SK-N-SH (cell line): ENCODE results near the gene TMEM97. TPM values are rescaled to one million over a fixed set of nuclear protein-coding genes. Genes with fewer than 3 reads are reported as not detected.

Experiments
- CTCF ChIA-PET: fragments of 300-600, 350-600 bp; formaldehyde crosslinking; extraction: SDS; loops from one replicate; lab custom pipeline; 2021; lab: Yijun Ruan, JAX
- POLR2A ChIA-PET: fragments of 350-600 bp; sonication (Branson Sonifier 250); formaldehyde crosslinking; extraction: SDS; loops from one replicate; lab custom pipeline; 2020; ENCODE audit warnings: antibody characterized with exemption, inconsistent platforms; lab: Yijun Ruan, JAX
- DNase-seq: peaks from one replicate; pipeline ENCODE4 v3.0.0; 2012
- H2AFZ ChIP-seq: fragments of 200-600 bp; sonication (generic); 2 replicates; pipeline ENCODE4 v1.8.1; 2016; ENCODE audit warnings: antibody characterized with exemption, mild to moderate bottlenecking, low read depth
- H3F3A ChIP-seq: fragments of 200-600 bp; sonication (generic); replicated peaks from 2 replicates; pipeline ENCODE3; 2016; ENCODE audit warnings: antibody characterized with exemption, mild to moderate bottlenecking; ENCODE audit not compliant: insufficient read depth
- H3K27ac ChIP-seq, 2 experiments: fragments of 200-500 bp in 1 of 2; fragments of 200-600 bp in 1 of 2; sonication (Bioruptor generic) in 1 of 2; sonication (generic), shearing (Covaris generic) in 1 of 2; 2 replicates each; pipeline versions ENCODE4 v1.5.1 to v1.6.1; 2014 to 2016; ENCODE audit warnings: low read depth in 2 of 2, inconsistent platforms in 1 of 2, low read length in 1 of 2, mild to moderate bottlenecking in 1 of 2, mixed read lengths in 1 of 2
- H3K27me3 ChIP-seq: fragments of 200-600 bp; sonication (generic), shearing (Covaris generic); 2 replicates; pipeline ENCODE4 v1.6.1; 2016; ENCODE audit warnings: mixed run types; ENCODE audit not compliant: insufficient read depth
- H3K36me3 ChIP-seq, 2 experiments: fragments of 200-500 bp in 1 of 2; fragments of 200-600 bp in 1 of 2; sonication (Bioruptor generic) in 1 of 2; sonication (generic) in 1 of 2; replicated peaks in 1 of 2; 2 replicates each; pipeline versions ENCODE3 to v1.5.1; 2014 to 2016; ENCODE audit warnings: low read length in 1 of 2, mild to moderate bottlenecking in 1 of 2; ENCODE audit not compliant: insufficient read depth in 2 of 2, control insufficient read depth in 1 of 2
- H3K4me1 ChIP-seq, 2 experiments: fragments of 200-500 bp in 1 of 2; fragments of 200-600 bp in 1 of 2; sonication (Bioruptor generic) in 1 of 2; sonication (generic), shearing (Covaris generic) in 1 of 2; 2 replicates each; pipeline versions ENCODE4 v1.5.1 to v1.6.1; 2014 to 2016; ENCODE audit warnings: low read depth in 1 of 2, low read length in 1 of 2, mixed run types in 1 of 2; ENCODE audit not compliant: insufficient read depth in 2 of 2, control insufficient read depth in 1 of 2
- H3K4me2 ChIP-seq: fragments of 200-600 bp; sonication (generic), shearing (Covaris generic); 2 replicates; pipeline ENCODE4 v1.6.1; 2017; ENCODE audit warnings: mixed run types
- H3K4me3 ChIP-seq, 2 experiments: fragments of 200-500 bp in 1 of 2; fragments of 200-600 bp in 1 of 2; sonication (Bioruptor generic) in 1 of 2; sonication (generic), shearing (Covaris generic) in 1 of 2; 2 replicates each; pipeline versions ENCODE4 v1.5.1 to v1.8.1; 2014 to 2016; ENCODE audit warnings: low read depth in 2 of 2, inconsistent platforms in 1 of 2, low read length in 1 of 2, mild to moderate bottlenecking in 1 of 2, mixed read lengths in 1 of 2, moderate library complexity in 1 of 2
- H3K79me2 ChIP-seq: fragments of 200-600 bp; sonication (generic); 2 replicates; pipeline ENCODE4 v1.8.1; 2017; ENCODE audit warnings: mild to moderate bottlenecking; ENCODE audit not compliant: insufficient read depth
- H3K9ac ChIP-seq: fragments of 200-600 bp; sonication (generic); 2 replicates; pipeline ENCODE4 v1.6.1; 2017; ENCODE audit warnings: mixed run types
- H3K9me2 ChIP-seq: fragments of 200-600 bp; sonication (generic); 2 replicates; pipeline ENCODE4 v1.6.1; 2017; ENCODE audit warnings: mixed run types
- H3K9me3 ChIP-seq: fragments of 200-600 bp; sonication (generic); 2 replicates; pipeline ENCODE4 v1.6.1; 2017; ENCODE audit warnings: mixed run types, mild to moderate bottlenecking, moderate library complexity
- H4K20me1 ChIP-seq: fragments of 200-600 bp; sonication (generic); 2 replicates; pipeline ENCODE4 v1.6.1; 2017; ENCODE audit warnings: mild to moderate bottlenecking, mixed run types; ENCODE audit not compliant: insufficient read depth
- CHD2 ChIP-seq: fragments of 150-350 bp; IDR thresholded peaks from 2 replicates; pipeline ENCODE4 v1.6.1; 2018; ENCODE audit warnings: low read length; ENCODE audit not compliant: partially characterized antibody
- ELF1 ChIP-seq: IDR thresholded peaks from 2 replicates; pipeline ENCODE4 v1.4.0; 2012
- EZH2phosphoT487 ChIP-seq: fragments of 200-600 bp; sonication (generic); IDR thresholded peaks from 2 replicates; pipeline ENCODE4 v1.6.1; 2017; ENCODE audit warnings: low read depth, mixed run types, mild to moderate bottlenecking, antibody characterized with exemption, moderate library complexity, borderline replicate concordance
- FOXJ3 ChIP-seq: sonication (generic); formaldehyde crosslinking; IDR thresholded peaks from 2 replicates; pipeline ENCODE4 v1.5.1; 2020; ENCODE audit warnings: mild to moderate bottlenecking, missing genetic modification reagents
- GABPA ChIP-seq: IDR thresholded peaks from 2 replicates; pipeline ENCODE4 v1.4.0; 2012; ENCODE audit warnings: low read depth, mild to moderate bottlenecking
- JUND ChIP-seq: IDR thresholded peaks from 2 replicates; pipeline ENCODE4 v1.4.0; 2012
- MXI1 ChIP-seq: IDR thresholded peaks from 2 replicates; pipeline ENCODE4 v1.6.1; 2012; ENCODE audit warnings: mild to moderate bottlenecking, low read depth, low read length, improper control_type of control experiment
- NFIC ChIP-seq: IDR thresholded peaks from 2 replicates; pipeline ENCODE4 v1.4.0; 2012; ENCODE audit warnings: borderline replicate concordance
- NRF1 ChIP-seq: IDR thresholded peaks from 2 replicates; pipeline ENCODE4 v1.6.1; 2012; ENCODE audit warnings: low read depth, mild to moderate bottlenecking, low read length
- POLR2AphosphoS5 ChIP-seq: IDR thresholded peaks from 2 replicates; pipeline ENCODE4 v1.6.1; 2012; ENCODE audit warnings: low read depth, low read length
- RAD21 ChIP-seq: IDR thresholded peaks from 2 replicates; pipeline ENCODE4 v1.6.1; 2012; ENCODE audit warnings: mild to moderate bottlenecking, low read length
- RCOR1 ChIP-seq: fragments of 150-350 bp; IDR thresholded peaks from 2 replicates; pipeline ENCODE4 v1.6.1; 2017; ENCODE audit warnings: antibody characterized with exemption, low read length
- SIN3A ChIP-seq: IDR thresholded peaks from 2 replicates; pipeline ENCODE4 v1.6.1; 2012; ENCODE audit warnings: low read depth, mild to moderate bottlenecking, low read length, moderate library complexity, borderline replicate concordance
- SMC3 ChIP-seq: IDR thresholded peaks from 2 replicates; pipeline ENCODE4 v1.6.1; 2012; ENCODE audit warnings: low read depth, low read length, improper control_type of control experiment
- WGBS: methylation state at CpG from one replicate; pipeline ENCODE4 v1.1.6; 2017; ENCODE audit warnings: low lambda C conversion rate; 5-methylcytosine and 5-hydroxymethylcytosine counted together
- polyA plus RNA-seq, 3 experiments: library from polyadenylated mRNA; depleted of rRNA; stranded (reverse); fragments of >200 nt; gene quantifications; 2 replicates each; pipeline ENCODE4 v1.2.3, GENCODE V29; 2012
- TF ChIP-seq, protein P1 (sequence below): IDR thresholded peaks from 2 replicates; pipeline ENCODE4; 2012
- TF ChIP-seq, protein P2 (sequence below): IDR thresholded peaks from 2 replicates; pipeline ENCODE4 v1.4.0; 2012; ENCODE audit warnings: low read depth
- TF ChIP-seq, protein P3 (sequence below): fragments of 150-350 bp; IDR thresholded peaks from 2 replicates; pipeline ENCODE4 v1.6.1; 2016; ENCODE audit warnings: mild to moderate bottlenecking, low read depth, low read length
- TF ChIP-seq, protein P4 (sequence below): fragments of 200-600 bp; sonication (generic); IDR thresholded peaks from 2 replicates; pipeline ENCODE4 v1.6.1; 2017; ENCODE audit warnings: antibody characterized with exemption, mild to moderate bottlenecking, moderate library complexity
- TF ChIP-seq, protein P5 (sequence below): IDR thresholded peaks from 2 replicates; pipeline ENCODE4 v1.4.0; 2012; ENCODE audit warnings: low read depth, borderline replicate concordance

TMEM97 gene
- polyA plus RNA-seq, 1 of the 3 experiments (the other 2 are of a cell fraction): 8.6 TPM

DNA sequence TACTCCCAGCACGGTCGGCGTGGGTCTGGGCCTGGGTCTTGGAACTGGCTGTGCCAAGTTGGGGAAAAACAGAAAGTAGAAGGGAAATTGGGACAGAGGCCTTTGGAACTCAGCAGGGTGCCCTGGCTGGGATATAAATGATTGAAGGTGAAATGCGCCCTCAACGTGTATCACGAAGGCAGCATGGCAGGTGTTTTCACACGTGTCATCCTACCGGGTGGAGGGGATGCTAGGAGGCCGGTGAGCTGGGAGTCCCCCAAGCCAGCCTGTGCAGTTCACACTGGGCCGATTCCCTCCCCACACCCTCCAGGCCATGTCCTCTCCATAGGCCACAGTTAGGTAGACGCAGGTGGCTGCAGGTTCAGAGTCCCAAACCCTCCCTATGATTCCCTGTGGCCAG, 22.5 kb downstream of the TMEM97 start:
- Histone ChIP-seq H3K9ac (no peak overlapping the region), H3K9me3 (no peaks in the 10 kb centered on the region), H2AFZ (no peak overlapping the region), H3K4me3 (no peak overlapping the region), H3K27me3 (no peaks in the 10 kb centered on the region), H3K79me2 (peaks cover 54% of the 10 kb centered on the region), H3K36me3 (peaks cover 63 to 70% of the 10 kb centered on the region in 2 experiments), H3F3A (peaks cover 39% of the 10 kb centered on the region), H3K9me2 (no peaks in the 10 kb centered on the region), H3K4me1 (peaks cover 11 to 13% of the 10 kb centered on the region in 2 experiments), H3K27ac (no peak overlapping the region), H3K4me2 (no peak overlapping the region), H4K20me1 (peaks cover 27% of the 10 kb centered on the region; the same call in 1 of the 2 replicates)
- no peak for TF ChIP-seq ELF1
- TF ChIP-seq, protein P1, sequence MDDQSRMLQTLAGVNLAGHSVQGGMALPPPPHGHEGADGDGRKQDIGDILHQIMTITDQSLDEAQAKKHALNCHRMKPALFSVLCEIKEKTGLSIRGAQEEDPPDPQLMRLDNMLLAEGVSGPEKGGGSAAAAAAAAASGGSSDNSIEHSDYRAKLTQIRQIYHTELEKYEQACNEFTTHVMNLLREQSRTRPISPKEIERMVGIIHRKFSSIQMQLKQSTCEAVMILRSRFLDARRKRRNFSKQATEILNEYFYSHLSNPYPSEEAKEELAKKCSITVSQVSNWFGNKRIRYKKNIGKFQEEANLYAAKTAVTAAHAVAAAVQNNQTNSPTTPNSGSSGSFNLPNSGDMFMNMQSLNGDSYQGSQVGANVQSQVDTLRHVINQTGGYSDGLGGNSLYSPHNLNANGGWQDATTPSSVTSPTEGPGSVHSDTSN: no peak
- TF ChIP-seq, protein P2, sequence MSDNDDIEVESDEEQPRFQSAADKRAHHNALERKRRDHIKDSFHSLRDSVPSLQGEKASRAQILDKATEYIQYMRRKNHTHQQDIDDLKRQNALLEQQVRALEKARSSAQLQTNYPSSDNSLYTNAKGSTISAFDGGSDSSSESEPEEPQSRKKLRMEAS: no peak
- no peak for TF ChIP-seq SIN3A
- TF ChIP-seq SMC3: no peak
- no peak for TF ChIP-seq EZH2phosphoT487
- TF ChIP-seq, protein P3, sequence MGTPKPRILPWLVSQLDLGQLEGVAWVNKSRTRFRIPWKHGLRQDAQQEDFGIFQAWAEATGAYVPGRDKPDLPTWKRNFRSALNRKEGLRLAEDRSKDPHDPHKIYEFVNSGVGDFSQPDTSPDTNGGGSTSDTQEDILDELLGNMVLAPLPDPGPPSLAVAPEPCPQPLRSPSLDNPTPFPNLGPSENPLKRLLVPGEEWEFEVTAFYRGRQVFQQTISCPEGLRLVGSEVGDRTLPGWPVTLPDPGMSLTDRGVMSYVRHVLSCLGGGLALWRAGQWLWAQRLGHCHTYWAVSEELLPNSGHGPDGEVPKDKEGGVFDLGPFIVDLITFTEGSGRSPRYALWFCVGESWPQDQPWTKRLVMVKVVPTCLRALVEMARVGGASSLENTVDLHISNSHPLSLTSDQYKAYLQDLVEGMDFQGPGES: no peak
- TF ChIP-seq JUND: no peak
- TF ChIP-seq MXI1: no peak
- TF ChIP-seq NRF1: no peak
- TF ChIP-seq GABPA: no peak
- 93% methylated on average over 11 of the region's 11 CpGs for WGBS
- ChIA-PET POLR2A (no interaction called here), CTCF (no interaction called here)
- DNase-seq: no peak

DNA sequence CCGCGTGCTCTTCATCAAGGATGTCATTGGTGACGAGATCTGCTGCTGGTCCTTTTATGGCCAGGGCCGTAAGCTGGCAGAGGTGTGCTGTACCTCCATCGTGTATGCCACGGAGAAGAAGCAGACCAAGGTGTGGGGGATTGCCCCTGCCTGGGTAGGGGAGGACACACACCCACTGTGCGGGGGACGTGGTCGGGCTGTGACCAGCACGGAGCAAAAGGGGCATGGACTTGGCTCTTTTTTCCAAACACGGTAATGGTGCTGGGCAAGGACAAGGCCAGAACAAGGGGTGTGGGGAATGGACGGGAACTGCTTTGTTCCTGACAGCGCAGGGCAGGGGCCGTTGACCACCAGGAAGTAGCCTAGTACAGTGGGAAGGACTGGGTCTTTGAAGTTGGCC, 23.3 kb downstream of the TMEM97 start:
- Histone ChIP-seq H3K4me3 (no peak overlapping the region), H3F3A (peaks cover 42% of the 10 kb centered on the region), H4K20me1 (peaks cover 25% of the 10 kb centered on the region; the same call in 1 of the 2 replicates), H3K79me2 (peaks cover 47% of the 10 kb centered on the region), H3K9ac (no peak overlapping the region), H2AFZ (no peak overlapping the region), H3K27me3 (no peaks in the 10 kb centered on the region), H3K36me3 (peaks cover 65 to 72% of the 10 kb centered on the region in 2 experiments), H3K4me2 (no peak overlapping the region), H3K9me2 (no peaks in the 10 kb centered on the region), H3K9me3 (no peaks in the 10 kb centered on the region), H3K4me1 (peaks cover 8 to 19% of the 10 kb centered on the region in 2 experiments), H3K27ac (no peak overlapping the region)
- DNase-seq: no peak
- WGBS: over 99% methylated on average over 14 of the region's 14 CpGs
- POLR2A ChIA-PET: no interaction called here
- CTCF ChIA-PET: interaction anchor here (1.5 kb wide), 1 partner anchor 14 kb away, joined by 3 read pairs; no protein-coding TSS in a partner anchor
- no peak for TF ChIP-seq FOXJ3 (CRISPR knock-in tag)
- TF ChIP-seq NFIC: no peak
- no peak for TF ChIP-seq NRF1
- TF ChIP-seq JUND: no peak
- no peak for TF ChIP-seq ELF1
- TF ChIP-seq POLR2AphosphoS5: no peak
- TF ChIP-seq, protein P4, sequence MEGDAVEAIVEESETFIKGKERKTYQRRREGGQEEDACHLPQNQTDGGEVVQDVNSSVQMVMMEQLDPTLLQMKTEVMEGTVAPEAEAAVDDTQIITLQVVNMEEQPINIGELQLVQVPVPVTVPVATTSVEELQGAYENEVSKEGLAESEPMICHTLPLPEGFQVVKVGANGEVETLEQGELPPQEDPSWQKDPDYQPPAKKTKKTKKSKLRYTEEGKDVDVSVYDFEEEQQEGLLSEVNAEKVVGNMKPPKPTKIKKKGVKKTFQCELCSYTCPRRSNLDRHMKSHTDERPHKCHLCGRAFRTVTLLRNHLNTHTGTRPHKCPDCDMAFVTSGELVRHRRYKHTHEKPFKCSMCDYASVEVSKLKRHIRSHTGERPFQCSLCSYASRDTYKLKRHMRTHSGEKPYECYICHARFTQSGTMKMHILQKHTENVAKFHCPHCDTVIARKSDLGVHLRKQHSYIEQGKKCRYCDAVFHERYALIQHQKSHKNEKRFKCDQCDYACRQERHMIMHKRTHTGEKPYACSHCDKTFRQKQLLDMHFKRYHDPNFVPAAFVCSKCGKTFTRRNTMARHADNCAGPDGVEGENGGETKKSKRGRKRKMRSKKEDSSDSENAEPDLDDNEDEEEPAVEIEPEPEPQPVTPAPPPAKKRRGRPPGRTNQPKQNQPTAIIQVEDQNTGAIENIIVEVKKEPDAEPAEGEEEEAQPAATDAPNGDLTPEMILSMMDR: no peak
- TF ChIP-seq SMC3: no peak
- no peak for TF ChIP-seq RAD21
- TF ChIP-seq RCOR1: no peak
- no peak for TF ChIP-seq GABPA
- TF ChIP-seq CHD2: no peak
- TF ChIP-seq, protein P5, sequence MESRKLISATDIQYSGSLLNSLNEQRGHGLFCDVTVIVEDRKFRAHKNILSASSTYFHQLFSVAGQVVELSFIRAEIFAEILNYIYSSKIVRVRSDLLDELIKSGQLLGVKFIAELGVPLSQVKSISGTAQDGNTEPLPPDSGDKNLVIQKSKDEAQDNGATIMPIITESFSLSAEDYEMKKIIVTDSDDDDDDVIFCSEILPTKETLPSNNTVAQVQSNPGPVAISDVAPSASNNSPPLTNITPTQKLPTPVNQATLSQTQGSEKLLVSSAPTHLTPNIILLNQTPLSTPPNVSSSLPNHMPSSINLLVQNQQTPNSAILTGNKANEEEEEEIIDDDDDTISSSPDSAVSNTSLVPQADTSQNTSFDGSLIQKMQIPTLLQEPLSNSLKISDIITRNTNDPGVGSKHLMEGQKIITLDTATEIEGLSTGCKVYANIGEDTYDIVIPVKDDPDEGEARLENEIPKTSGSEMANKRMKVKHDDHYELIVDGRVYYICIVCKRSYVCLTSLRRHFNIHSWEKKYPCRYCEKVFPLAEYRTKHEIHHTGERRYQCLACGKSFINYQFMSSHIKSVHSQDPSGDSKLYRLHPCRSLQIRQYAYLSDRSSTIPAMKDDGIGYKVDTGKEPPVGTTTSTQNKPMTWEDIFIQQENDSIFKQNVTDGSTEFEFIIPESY: no peak
